Measurements from ENCODE around the gene ZMYND10. TPM values are rescaled to one million over a fixed set of nuclear protein-coding genes. Genes with fewer than 3 reads are reported as not detected.

ZMYND10 gene
- total RNA-seq, 1 experiment from 2014 or later = 1.4 TPM

GRCh38 chr3:50300681-50301254 lies 44.8 kb downstream of the ZMYND10 start:
- no peaks in the 10 kb centered on the region for H3K27me3 ChIP-seq (ENCODE audit: insufficient read depth, low read length)
- no peak for DNase-seq

More at GRCh38 chr3:50300681-50301254, 44.8 kb downstream of the ZMYND10 start:
- Histone ChIP-seq H3K4me1 (ENCODE audit: insufficient read depth, low read length) (no peaks in the 10 kb centered on the region), H2AK5ac (ENCODE audit: insufficient read length, low read length) (no peak overlapping the region), H2BK12ac (ENCODE audit: insufficient read length, low read depth, low read length) (no peak overlapping the region), H3K27ac (ENCODE audit: insufficient read length, low read depth, low read length) (no peak overlapping the region), H3K9me3 (ENCODE audit: control insufficient read depth, low read depth, low read length) (no peaks in the 10 kb centered on the region), H4K91ac (ENCODE audit: insufficient read length, low read depth, low read length) (no peak overlapping the region), H4K20me1 (ENCODE audit: control insufficient read depth, insufficient read depth, insufficient read length) (no peaks in the 10 kb centered on the region), H4K5ac (ENCODE audit: insufficient read length, low read depth, low read length) (no peak overlapping the region), H2BK5ac (ENCODE audit: insufficient read length, low read length) (no peak overlapping the region), H3K79me2 (ENCODE audit: insufficient read depth, low read length) (no peaks in the 10 kb centered on the region), H2BK20ac (ENCODE audit: low read depth, low read length, poor library complexity, severe bottlenecking) (no peak overlapping the region), H2BK120ac (ENCODE audit: low read depth, low read length, poor library complexity, severe bottlenecking) (no peak overlapping the region), H3K9ac (ENCODE audit: extremely low read depth, insufficient read length, low read length) (no peak overlapping the region), H3K56ac (ENCODE audit: insufficient read length, low read depth, low read length) (no peak overlapping the region), H3K4me2 (ENCODE audit: insufficient read depth, insufficient read length, low read length) (no peak overlapping the region), H2AFZ (ENCODE audit: low read length) (no peak overlapping the region), H3K14ac (ENCODE audit: insufficient read depth, low read length) (no peak overlapping the region), H3T11ph (ENCODE audit: low read length) (no peak overlapping the region), H3K4ac (ENCODE audit: low read depth, low read length) (no peak overlapping the region), H3K79me1 (ENCODE audit: insufficient read depth, low read depth, low read length, poor library complexity, severe bottlenecking) (no peaks in the 10 kb centered on the region), H4K8ac (replicated peaks; ENCODE audit: insufficient read length, low read depth, low read length) (no peak overlapping the region), H3K23ac (ENCODE audit: insufficient read length, low read depth, low read length) (no peak overlapping the region), H3K23me2 (ENCODE audit: insufficient read length, low read depth, low read length, poor library complexity, severe bottlenecking) (peaks cover 6% of the 10 kb centered on the region), H3K18ac (ENCODE audit: insufficient read length, low read depth, low read length) (no peak overlapping the region), H2BK15ac (ENCODE audit: low read depth, low read length) (no peak overlapping the region)
- Mint-ChIP-seq H3K27ac (no peak overlapping the region; a peak in 1 of 7 replicates), H3K9me3 (peaks cover 0 to 8% of the 10 kb centered on the region in 2 experiments; a peak in 4 of 5 replicates), H3K4me1 (peaks cover 25 to 27% of the 10 kb centered on the region in 2 experiments), H3K27me3 (ENCODE audit: low read depth) (no peaks in the 10 kb centered on the region), H3K4me3 (peak overlapping the region in 1 of 2 experiments; percentile 99; a peak in 1 of 5 replicates), H3K36me3 (ENCODE audit: insufficient read depth in 1 of 3, low read depth in 3 of 3) (peaks cover 0 to 8% (median 1%) of the 10 kb centered on the region in 3 experiments; a peak in 1 of 7 replicates)
- 0 out of 3 replicates have a peak, but pooled peaks have one; percentile 23 for TF ChIP-seq CTCF (conservative IDR thresholded peaks at IDR 0.05)
- no CpG with 5 or more reads among the region's 6 CpGs for WGBS (ENCODE audit: extremely low coverage, insufficient read length, low lambda C conversion rate)
